ENCODE data around the gene OR4D2. TPM values are rescaled to one million over a fixed set of nuclear protein-coding genes. Genes with fewer than 3 reads are reported as not detected.

OR4D2 gene
- total and polyA plus RNA-seq, 2 of the 4 experiments (the other 2 are of a cell fraction) = not detected

GRCh38 chr17:58144801-58145200 lies 22.0 kb upstream of the OR4D2 start:
- TF ChIP-seq MAZ (IDR thresholded peaks at IDR 0.05; ENCODE audit: borderline replicate concordance, low read depth, low read length) = no peak
- TF ChIP-seq CTCF (conservative IDR thresholded peaks at IDR 0.05; ENCODE audit: low read depth, low read length) = no peak
- no peak overlapping the region for H3K9ac ChIP-seq (ENCODE audit: low read depth, low read length)
- H2BK120ac ChIP-seq (ENCODE audit: low read depth, low read length) = no peak overlapping the region
- H3K9me1 ChIP-seq (ENCODE audit: insufficient read depth, low read length) = no peaks in the 10 kb centered on the region
- no peaks in the 10 kb centered on the region for H3K79me1 ChIP-seq (ENCODE audit: low read depth in 1 of 2, low read length in 2 of 2)
- H4K20me1 ChIP-seq (ENCODE audit: insufficient read depth, low read length) = no peaks in the 10 kb centered on the region
- no peaks in the 10 kb centered on the region for H3K4me1 ChIP-seq (ENCODE audit: control insufficient read depth, insufficient read depth, low read length)
- BruUV-seq (replicated peaks) = no TSS peak
- H2BK20ac ChIP-seq (ENCODE audit: low read depth, low read length) = no peak overlapping the region
- H3K4ac ChIP-seq (ENCODE audit: low read depth, low read length) = no peak overlapping the region
- no peak overlapping the region for H4K5ac ChIP-seq (ENCODE audit: low read depth, low read length)
- H2AK9ac ChIP-seq (replicated peaks; ENCODE audit: low read depth, low read length, poor library complexity) = no peak overlapping the region
- H3K27ac ChIP-seq (ENCODE audit: insufficient read depth, low read length) = no peak overlapping the region
- in situ Hi-C loops (cut with MboI; ENCODE audit: low sequenced_read_pairs) = no loop called here
- intact Hi-C loops (cut with micrococcal nuclease) = no loop called here
- H3K9me3 ChIP-seq (ENCODE audit: control insufficient read depth, insufficient read depth, low read length) = no peaks in the 10 kb centered on the region
- H4K91ac ChIP-seq (ENCODE audit: insufficient read depth, low read depth, low read length) = no peak overlapping the region
- no peak overlapping the region for H2BK5ac ChIP-seq (ENCODE audit: low read depth, low read length, poor library complexity, severe bottlenecking)
- ATAC-seq (ENCODE audit: low read depth) (no peak), DNase-seq (no peak)
- no peak overlapping the region for H2BK15ac ChIP-seq (ENCODE audit: low read depth, low read length)
- no peak overlapping the region for H3K14ac ChIP-seq (replicated peaks; ENCODE audit: low read depth, low read length)
- H3K27me3 ChIP-seq (ENCODE audit: control insufficient read depth, insufficient read depth, low read length) = no peaks in the 10 kb centered on the region; the same call in 1 of the 2 replicates
- no peak overlapping the region for H3K4me3 ChIP-seq (ENCODE audit: insufficient read depth, low read depth, low read length)
- ChIA-PET CTCF (no interaction called here), POLR2A (ENCODE audit: unreplicated experiment) (no interaction called here)
- no peak overlapping the region for H3K18ac ChIP-seq (ENCODE audit: low read depth, low read length)
- dilution Hi-C loops (cut with HindIII; ENCODE audit: low sequenced_read_pairs, unreplicated experiment) = no loop called here
- H4K8ac ChIP-seq (ENCODE audit: low read depth in 2 of 2, low read length in 2 of 2) = no peak overlapping the region
- no peaks in the 10 kb centered on the region for H3K36me3 ChIP-seq (ENCODE audit: control insufficient read depth, insufficient read depth, low read length)
- H3K56ac ChIP-seq (ENCODE audit: extremely low read depth, insufficient read depth, low read length) = no peak overlapping the region
- WGBS, 2 experiments (ENCODE audit: extremely low coverage in 2 of 2, insufficient read length in 1 of 2) = no CpG with 5 or more reads among the region's 1 CpG
- no peak overlapping the region for H3K4me2 ChIP-seq (ENCODE audit: low read depth, low read length)
- H2AK5ac ChIP-seq (ENCODE audit: low read depth, low read length) = no peak overlapping the region
- H2AFZ ChIP-seq (replicated peaks; ENCODE audit: low read length, poor library complexity) = no peak overlapping the region
- no peak overlapping the region for H3K23ac ChIP-seq (ENCODE audit: low read depth, low read length)

Data from IMR-90 (cell line).